Measurements from ENCODE around the gene CD3G.
"Not testable (repeated sequence)": the region's sequence is repeated elsewhere in the genome, so short reads cannot be mapped to it uniquely, and the experiment has no call there.

CD3G gene

DNA sequence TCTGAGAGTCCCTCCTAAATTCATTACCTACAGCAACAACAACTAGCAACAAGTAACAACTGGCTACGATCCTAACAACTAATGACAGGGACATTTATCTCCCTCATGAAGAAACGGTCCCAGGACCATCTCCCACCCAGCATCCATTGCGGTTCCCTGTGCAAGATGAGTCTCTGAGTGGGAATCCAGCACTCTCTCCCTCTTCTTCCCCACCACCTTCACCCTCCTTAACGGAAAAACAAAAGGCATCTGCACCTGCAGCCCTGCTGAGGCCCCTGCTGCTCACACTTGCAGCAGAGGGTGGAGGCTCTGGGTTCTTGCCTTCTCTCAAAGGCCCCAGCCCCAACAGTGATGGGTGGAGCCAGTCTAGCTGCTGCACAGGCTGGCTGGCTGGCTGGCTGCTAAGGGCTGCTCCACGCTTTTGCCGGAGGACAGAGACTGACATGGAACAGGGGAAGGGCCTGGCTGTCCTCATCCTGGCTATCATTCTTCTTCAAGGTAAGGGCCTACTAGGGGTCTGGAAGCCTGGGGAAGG, at the start of gene CD3G:
Gene CD3G (plus strand): TSS at position 364 of the 535 bp plus-strand sequence. CDS start 80 bp downstream, at position 444.
- no peaks in the 10 kb centered on the region for H3K36me3 ChIP-seq (ENCODE audit: control insufficient read depth in 2 of 2, insufficient read depth in 2 of 2, low read length in 2 of 2)
- no peak within 1 kb of the TSS for H3K27ac ChIP-seq (ENCODE audit: low read length)
- no peaks in the 10 kb centered on the region for H3K4me1 ChIP-seq (ENCODE audit: control insufficient read depth, insufficient read depth, low read length)
- H3K4me3 ChIP-seq (ENCODE audit: low read length in 2 of 2) = no peak within 1 kb of the TSS
- no peaks in the 10 kb centered on the region for H3K9me3 ChIP-seq (ENCODE audit: control insufficient read depth in 2 of 2, low read length in 2 of 2)
- peaks cover 8 to 13% of the 10 kb centered on the region in 2 donors for H3K27me3 ChIP-seq (ENCODE audit: control insufficient read depth in 1 of 2, insufficient read depth in 2 of 2, low read length in 2 of 2)
- no peak within 1 kb of the TSS for H3K9ac ChIP-seq (ENCODE audit: low read length in 2 of 2)

DNA sequence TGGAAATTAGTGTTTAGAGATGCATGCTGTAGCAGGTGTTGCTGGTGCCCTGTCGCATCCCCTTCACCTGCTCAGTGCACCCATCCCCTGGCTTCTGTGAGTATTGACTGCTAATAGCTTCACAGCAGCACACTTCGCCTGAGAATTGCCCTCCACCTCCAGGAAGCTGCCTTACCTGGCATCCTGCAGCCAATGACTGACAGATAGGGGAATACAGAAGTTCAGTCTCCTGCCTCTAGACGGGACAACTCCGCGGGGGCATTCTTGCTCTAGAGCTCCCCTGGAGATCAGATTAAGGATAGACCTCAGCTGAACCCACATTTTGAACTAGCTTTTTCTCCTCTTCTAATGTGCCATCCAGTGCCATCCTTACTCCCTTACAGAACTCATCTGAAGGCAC, 48.9 kb upstream of the CD3G start:
- H3K4me1 ChIP-seq (ENCODE audit: control insufficient read depth, insufficient read depth, low read length) = no peaks in the 10 kb centered on the region
- H3K27ac ChIP-seq (ENCODE audit: low read length) = no peak overlapping the region
- H3K9ac ChIP-seq (ENCODE audit: low read length in 2 of 2) = no peak overlapping the region
- H3K4me3 ChIP-seq (ENCODE audit: low read length in 2 of 2) = no peak overlapping the region
- H3K27me3 ChIP-seq (ENCODE audit: control insufficient read depth in 1 of 2, insufficient read depth in 2 of 2, low read length in 2 of 2) = no peaks in the 10 kb centered on the region
- no peaks in the 10 kb centered on the region for H3K36me3 ChIP-seq (ENCODE audit: control insufficient read depth in 2 of 2, insufficient read depth in 2 of 2, low read length in 2 of 2)
- no peaks in the 10 kb centered on the region for H3K9me3 ChIP-seq (ENCODE audit: control insufficient read depth in 2 of 2, low read length in 2 of 2)

DNA sequence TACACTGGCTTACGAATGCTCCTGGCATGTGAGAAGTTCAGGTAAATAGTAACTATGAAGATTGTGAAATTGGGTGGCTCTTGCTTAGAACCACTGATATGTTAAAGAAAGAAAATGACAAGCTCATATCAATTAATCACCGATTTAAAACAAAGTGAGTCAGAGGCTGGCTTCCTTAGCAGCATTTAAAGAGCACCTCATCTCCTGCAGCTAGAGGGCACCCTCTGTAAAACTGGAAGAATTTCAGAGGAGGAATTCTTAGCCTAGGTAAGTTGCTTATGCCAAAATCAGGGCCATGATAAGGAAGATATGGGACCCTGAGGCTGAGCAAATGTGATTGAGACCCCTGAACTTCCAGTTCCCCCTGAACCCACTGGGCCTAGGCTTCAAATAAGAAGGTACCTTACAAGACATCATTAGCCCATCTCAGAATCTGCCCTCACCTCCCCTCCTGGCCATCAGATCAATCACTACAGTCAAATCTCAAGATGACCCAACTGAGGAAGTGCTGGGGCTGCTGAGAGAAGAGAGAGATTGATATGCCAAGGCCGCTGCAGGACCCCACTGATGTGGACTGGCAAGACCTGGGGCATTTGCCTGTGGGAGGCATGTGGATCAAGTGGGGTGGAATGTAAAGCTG, 48.2 kb upstream of the CD3G start:
- H3K27me3 ChIP-seq (ENCODE audit: control insufficient read depth in 1 of 2, insufficient read depth in 2 of 2, low read length in 2 of 2) = no peaks in the 10 kb centered on the region
- H3K9me3 ChIP-seq (ENCODE audit: control insufficient read depth in 2 of 2, low read length in 2 of 2) = no peaks in the 10 kb centered on the region
- H3K27ac ChIP-seq (ENCODE audit: low read length) = no peak overlapping the region
- H3K4me1 ChIP-seq (ENCODE audit: control insufficient read depth, insufficient read depth, low read length) = no peaks in the 10 kb centered on the region
- H3K36me3 ChIP-seq (ENCODE audit: control insufficient read depth in 2 of 2, insufficient read depth in 2 of 2, low read length in 2 of 2) = no peaks in the 10 kb centered on the region
- H3K9ac ChIP-seq (ENCODE audit: low read length in 2 of 2) = no peak overlapping the region
- no peak overlapping the region for H3K4me3 ChIP-seq (ENCODE audit: low read length in 2 of 2)

DNA sequence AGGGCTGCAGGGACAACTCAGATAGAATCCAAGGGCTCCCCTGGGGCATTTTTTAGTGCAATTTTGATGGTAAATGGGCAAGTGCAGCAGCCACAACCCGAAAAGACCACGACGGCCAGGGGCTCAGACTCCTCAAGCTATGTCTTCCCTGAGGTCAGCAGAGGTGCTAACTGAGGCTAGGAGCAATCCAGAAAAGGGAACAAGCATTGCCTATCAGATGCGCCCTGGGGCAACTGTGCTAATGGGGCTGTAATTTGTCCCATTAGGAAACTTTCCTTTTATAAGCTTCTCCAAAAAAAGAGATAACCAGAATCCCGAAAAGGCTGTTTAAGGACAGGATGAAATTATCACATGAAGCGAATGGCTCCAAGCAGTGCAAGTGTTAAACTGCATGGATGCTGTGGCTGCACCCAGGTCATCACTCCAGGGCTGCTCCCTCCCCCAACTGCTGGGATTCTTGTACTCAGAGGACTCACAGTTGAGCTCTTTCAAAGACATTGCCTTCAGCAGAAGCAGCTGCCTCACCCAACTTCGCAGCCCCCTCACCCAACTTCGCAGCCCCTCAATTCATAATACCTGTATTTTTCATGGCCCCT, 42.4 kb upstream of the CD3G start:
- H3K27ac ChIP-seq (ENCODE audit: low read length) = no peak overlapping the region
- peaks cover 3 to 4% of the 10 kb centered on the region in 2 donors for H3K27me3 ChIP-seq (ENCODE audit: control insufficient read depth in 1 of 2, insufficient read depth in 2 of 2, low read length in 2 of 2)
- no peak overlapping the region for H3K9ac ChIP-seq (ENCODE audit: low read length in 2 of 2)
- H3K9me3 ChIP-seq (ENCODE audit: control insufficient read depth in 2 of 2, low read length in 2 of 2) = no peaks in the 10 kb centered on the region
- H3K4me1 ChIP-seq (ENCODE audit: control insufficient read depth, insufficient read depth, low read length) = no peaks in the 10 kb centered on the region
- H3K36me3 ChIP-seq (ENCODE audit: control insufficient read depth in 2 of 2, insufficient read depth in 2 of 2, low read length in 2 of 2) = no peaks in the 10 kb centered on the region
- no peak overlapping the region for H3K4me3 ChIP-seq (ENCODE audit: low read length in 2 of 2)

DNA sequence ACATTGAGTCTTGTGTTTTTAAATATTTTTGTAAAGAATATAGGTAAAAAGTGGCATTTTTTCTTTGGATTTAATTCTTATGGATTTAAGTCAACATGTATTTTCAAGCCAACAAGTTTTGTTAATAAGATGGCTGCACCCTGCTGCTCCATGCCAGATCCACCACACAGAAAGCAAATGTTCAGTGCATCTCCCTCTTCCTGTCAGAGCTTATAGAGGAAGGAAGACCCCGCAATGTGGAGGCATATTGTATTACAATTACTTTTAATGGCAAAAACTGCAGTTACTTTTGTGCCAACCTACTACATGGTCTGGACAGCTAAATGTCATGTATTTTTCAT, 39.9 kb upstream of the CD3G start:
- no peaks in the 10 kb centered on the region for H3K4me1 ChIP-seq (ENCODE audit: control insufficient read depth, insufficient read depth, low read length)
- H3K27ac ChIP-seq (ENCODE audit: low read length) = no peak overlapping the region
- H3K9me3 ChIP-seq (ENCODE audit: control insufficient read depth in 2 of 2, low read length in 2 of 2) = no peaks in the 10 kb centered on the region
- no peaks in the 10 kb centered on the region for H3K36me3 ChIP-seq (ENCODE audit: control insufficient read depth in 2 of 2, insufficient read depth in 2 of 2, low read length in 2 of 2)
- H3K4me3 ChIP-seq (ENCODE audit: low read length in 2 of 2) = no peak overlapping the region
- peaks cover 4 to 6% of the 10 kb centered on the region in 2 donors for H3K27me3 ChIP-seq (ENCODE audit: control insufficient read depth in 1 of 2, insufficient read depth in 2 of 2, low read length in 2 of 2)
- H3K9ac ChIP-seq (ENCODE audit: low read length in 2 of 2) = no peak overlapping the region

DNA sequence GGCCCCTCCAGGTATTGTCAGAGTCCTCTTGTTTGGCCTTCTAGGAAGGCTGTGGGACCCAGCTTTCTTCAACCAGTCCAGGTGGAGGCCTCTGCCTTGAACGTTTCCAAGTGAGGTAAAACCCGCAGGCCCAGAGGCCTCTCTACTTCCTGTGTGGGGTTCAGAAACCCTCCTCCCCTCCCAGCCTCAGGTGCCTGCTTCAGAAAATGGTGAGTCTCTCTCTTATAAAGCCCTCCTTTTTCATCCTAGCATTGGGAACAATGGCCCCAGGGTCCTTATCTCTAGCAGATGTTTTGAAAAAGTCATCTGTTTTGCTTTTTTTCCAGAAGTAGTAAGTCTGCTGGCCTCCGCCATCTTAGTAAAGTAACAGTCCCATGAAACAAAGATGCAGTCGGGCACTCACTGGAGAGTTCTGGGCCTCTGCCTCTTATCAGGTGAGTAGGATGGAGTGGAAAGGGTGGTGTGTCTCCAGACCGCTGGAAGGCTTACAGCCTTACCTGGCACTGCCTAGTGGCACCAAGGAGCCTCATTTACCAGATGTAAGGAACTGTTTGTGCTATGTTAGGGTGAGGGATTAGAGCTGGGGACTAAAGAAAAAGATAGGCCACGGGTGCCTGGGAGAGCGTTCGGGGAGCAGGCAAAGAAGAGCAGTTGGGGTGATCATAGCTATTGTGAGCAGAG, 39.4 kb upstream of the CD3G start, which contains the start of gene CD3E:
Gene CD3E (plus strand): TSS at position 163 of the 681 bp plus-strand sequence. CDS start 223 bp downstream, at position 386.
- no peak within 1 kb of the TSS for H3K4me3 ChIP-seq (ENCODE audit: low read length in 2 of 2)
- no peak within 1 kb of the TSS for H3K27ac ChIP-seq (ENCODE audit: low read length)
- no peak within 1 kb of the TSS for H3K9ac ChIP-seq (ENCODE audit: low read length in 2 of 2)
- no peaks in the 10 kb centered on the region for H3K36me3 ChIP-seq (ENCODE audit: control insufficient read depth in 2 of 2, insufficient read depth in 2 of 2, low read length in 2 of 2)
- H3K4me1 ChIP-seq (ENCODE audit: control insufficient read depth, insufficient read depth, low read length) = no peaks in the 10 kb centered on the region
- H3K27me3 ChIP-seq (ENCODE audit: control insufficient read depth in 1 of 2, insufficient read depth in 2 of 2, low read length in 2 of 2) = peaks cover 4 to 6% of the 10 kb centered on the region in 2 donors
- no peaks in the 10 kb centered on the region for H3K9me3 ChIP-seq (ENCODE audit: control insufficient read depth in 2 of 2, low read length in 2 of 2)

DNA sequence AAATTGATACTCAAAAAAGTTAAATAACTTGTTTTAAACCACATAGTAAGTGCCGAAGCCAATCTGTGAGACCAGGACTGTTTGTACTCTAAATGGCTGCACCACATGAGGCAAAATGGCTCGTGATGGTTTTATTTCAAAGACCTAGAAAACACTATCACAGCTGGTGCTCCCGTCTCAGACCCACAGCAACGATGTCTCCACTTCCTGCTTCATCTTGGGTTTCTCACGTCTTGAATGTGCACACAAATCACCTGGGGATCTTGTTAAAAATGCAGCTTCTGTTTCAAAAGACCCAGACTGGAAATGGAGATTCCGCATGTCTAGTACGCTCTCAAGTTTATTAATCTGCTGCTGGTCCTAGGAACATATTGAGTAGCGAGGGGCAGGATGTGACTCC, 38.4 kb upstream of the CD3G start:
- H3K9me3 ChIP-seq (ENCODE audit: control insufficient read depth in 2 of 2, low read length in 2 of 2) = no peaks in the 10 kb centered on the region
- H3K27ac ChIP-seq (ENCODE audit: low read length) = no peak overlapping the region
- no peaks in the 10 kb centered on the region for H3K4me1 ChIP-seq (ENCODE audit: control insufficient read depth, insufficient read depth, low read length)
- peaks cover 4 to 6% of the 10 kb centered on the region in 2 donors for H3K27me3 ChIP-seq (ENCODE audit: control insufficient read depth in 1 of 2, insufficient read depth in 2 of 2, low read length in 2 of 2)
- H3K9ac ChIP-seq (ENCODE audit: low read length in 2 of 2) = no peak overlapping the region
- H3K4me3 ChIP-seq (ENCODE audit: low read length in 2 of 2) = no peak overlapping the region
- H3K36me3 ChIP-seq (ENCODE audit: control insufficient read depth in 2 of 2, insufficient read depth in 2 of 2, low read length in 2 of 2) = no peaks in the 10 kb centered on the region

DNA sequence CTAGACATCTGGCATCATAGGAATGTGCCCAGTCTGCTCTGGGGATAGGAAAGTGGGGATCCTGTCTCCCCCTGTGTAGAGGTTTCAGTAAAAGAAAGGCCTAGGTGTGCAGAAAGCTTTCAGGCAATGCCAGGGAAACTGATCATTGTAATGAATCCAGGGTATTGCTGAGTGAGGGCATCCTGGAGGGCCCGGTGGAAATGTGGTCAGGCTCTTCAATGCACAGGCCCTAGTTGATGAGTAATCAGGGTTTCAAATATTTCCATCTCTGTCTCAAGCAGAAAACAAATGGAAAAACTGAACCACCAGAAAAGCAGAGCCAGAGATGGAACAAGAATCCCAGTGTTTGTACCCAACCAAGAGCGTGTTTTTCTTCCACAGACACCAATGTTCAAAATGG, 37.6 kb upstream of the CD3G start:
- Histone ChIP-seq H3K9me3 (ENCODE audit: control insufficient read depth in 2 of 2, low read length in 2 of 2) (no peaks in the 10 kb centered on the region), H3K4me1 (ENCODE audit: control insufficient read depth, insufficient read depth, low read length) (no peaks in the 10 kb centered on the region), H3K4me3 (ENCODE audit: low read length in 2 of 2) (no peak overlapping the region), H3K36me3 (ENCODE audit: control insufficient read depth in 2 of 2, insufficient read depth in 2 of 2, low read length in 2 of 2) (no peaks in the 10 kb centered on the region), H3K27me3 (ENCODE audit: control insufficient read depth in 1 of 2, insufficient read depth in 2 of 2, low read length in 2 of 2) (peaks cover 4 to 6% of the 10 kb centered on the region in 2 donors), H3K9ac (ENCODE audit: low read length in 2 of 2) (no peak overlapping the region), H3K27ac (ENCODE audit: low read length) (no peak overlapping the region)

DNA sequence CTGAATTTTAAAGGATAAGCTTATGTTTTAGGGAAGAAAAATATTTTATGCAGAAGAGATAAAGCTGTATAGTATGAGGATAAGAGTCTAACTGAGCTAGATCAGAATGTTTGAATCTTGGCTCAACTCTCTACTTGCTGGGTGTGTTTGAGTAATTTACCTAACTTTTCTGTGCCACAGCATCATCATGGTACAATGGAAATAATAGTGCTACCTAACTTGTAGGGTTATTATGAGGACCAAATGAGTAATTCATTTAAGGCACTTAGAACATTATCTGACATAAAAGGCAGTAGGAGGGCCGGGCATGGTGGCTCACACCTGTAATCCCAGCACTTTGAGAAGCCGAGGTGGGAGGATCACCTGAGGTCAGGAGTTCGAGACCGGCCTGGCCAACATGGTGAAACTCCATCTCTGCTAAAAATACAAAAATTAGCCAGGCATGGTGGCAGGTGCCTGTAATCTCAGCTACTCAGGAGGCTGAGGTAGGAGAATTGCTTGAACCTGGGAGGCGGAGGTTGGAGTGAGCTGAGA, 35.1 kb upstream of the CD3G start:
- not testable (repeated sequence) for H3K27ac ChIP-seq (ENCODE audit: low read length); H3K36me3 ChIP-seq (ENCODE audit: control insufficient read depth in 2 of 2, insufficient read depth in 2 of 2, low read length in 2 of 2); H3K9me3 ChIP-seq (ENCODE audit: control insufficient read depth in 2 of 2, low read length in 2 of 2); H3K4me3 ChIP-seq (ENCODE audit: low read length in 2 of 2); H3K4me1 ChIP-seq (ENCODE audit: control insufficient read depth, insufficient read depth, low read length); H3K9ac ChIP-seq (ENCODE audit: low read length in 2 of 2)
- peaks cover 16 to 21% of the 10 kb centered on the region in 2 donors for H3K27me3 ChIP-seq (ENCODE audit: control insufficient read depth in 1 of 2, insufficient read depth in 2 of 2, low read length in 2 of 2)

DNA sequence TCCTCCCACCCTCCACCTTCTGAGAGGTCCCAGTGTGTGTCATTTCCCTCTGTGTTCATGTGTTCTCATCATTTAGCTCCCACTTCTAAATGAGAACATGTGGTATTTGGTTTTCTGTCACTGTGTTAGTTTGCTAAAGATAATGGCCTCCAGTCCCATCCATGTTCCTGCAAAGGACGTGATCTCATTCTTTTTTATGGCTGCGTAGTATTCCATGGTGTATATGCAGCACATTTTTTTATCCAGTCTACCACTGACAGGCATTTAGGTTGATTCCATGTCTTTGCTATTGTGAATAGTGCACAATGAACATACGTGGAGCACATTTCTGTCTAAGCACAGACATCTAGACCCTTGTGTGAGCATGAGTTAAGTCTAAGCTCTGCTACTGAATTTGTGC, 33.9 kb upstream of the CD3G start:
- Histone ChIP-seq H3K36me3 (ENCODE audit: control insufficient read depth in 2 of 2, insufficient read depth in 2 of 2, low read length in 2 of 2) (no peaks in the 10 kb centered on the region), H3K4me1 (ENCODE audit: control insufficient read depth, insufficient read depth, low read length) (peaks cover 3% of the 10 kb centered on the region), H3K9ac (ENCODE audit: low read length in 2 of 2) (no peak overlapping the region), H3K27me3 (ENCODE audit: control insufficient read depth in 1 of 2, insufficient read depth in 2 of 2, low read length in 2 of 2) (peaks cover 21 to 27% of the 10 kb centered on the region in 2 donors), H3K4me3 (ENCODE audit: low read length in 2 of 2) (no peak overlapping the region), H3K9me3 (ENCODE audit: control insufficient read depth in 2 of 2, low read length in 2 of 2) (no peaks in the 10 kb centered on the region), H3K27ac (ENCODE audit: low read length) (no peak overlapping the region)

Measured in stomach smooth muscle (tissue), 2 donors.